H1 (cell line): ENCODE results near the gene VSNL1. TPM values are rescaled to one million over a fixed set of nuclear protein-coding genes. Genes with fewer than 3 reads are reported as not detected.

Experiments used
- CBX8 ChIP-seq: fragments of 300-800, 300-1000 bp; sonication (generic); IDR thresholded peaks from 2 replicates; pipeline ENCODE4 v1.7.1; 2016; ENCODE audit warnings: low read depth, low read length, borderline replicate concordance
- CHD1 ChIP-seq: IDR thresholded peaks from 2 replicates; pipeline ENCODE4 v1.6.1; 2012; ENCODE audit warnings: low read depth, low read length, improper control_type of control experiment
- CHD7 ChIP-seq: fragments of 300-600 bp; sonication (generic); IDR thresholded peaks from 2 replicates; pipeline ENCODE4 v1.7.1; 2012; ENCODE audit warnings: low read length, moderate library complexity, mild to moderate bottlenecking, inconsistent platforms; ENCODE audit not compliant: insufficient replicate concordance
- EZH2 ChIP-seq: fragments of 200-600 bp; sonication (generic); IDR thresholded peaks from 2 replicates; pipeline ENCODE4 v1.7.1; 2012; ENCODE audit warnings: low read depth, mild to moderate bottlenecking, moderate library complexity, low read length, inconsistent platforms; ENCODE audit not compliant: severe bottlenecking
- JUND ChIP-seq: IDR thresholded peaks from 2 replicates; pipeline ENCODE4 v1.6.1; 2011; ENCODE audit warnings: mild to moderate bottlenecking, improper control_type of control experiment, low read length
- KDM1A ChIP-seq: fragments of 200-600, 300-600 bp; sonication (generic); IDR thresholded peaks from 2 replicates; pipeline ENCODE4 v1.7.1; 2016; ENCODE audit warnings: mild to moderate bottlenecking, low read length, borderline replicate concordance
- RBBP5 ChIP-seq: IDR thresholded peaks from 2 replicates; pipeline ENCODE4 v1.7.1; 2012; ENCODE audit warnings: low read depth, mild to moderate bottlenecking, inconsistent platforms, low read length, moderate library complexity, borderline replicate concordance
- SIN3A ChIP-seq, 2 experiments: IDR thresholded peaks in 1 of 2; conservative IDR thresholded peaks in 1 of 2; 2 replicates each; pipeline ENCODE4 v1.6.1; 2011 to 2012; ENCODE audit warnings: low read length in 2 of 2, improper control_type of control experiment in 1 of 2, low read depth in 1 of 2, mild to moderate bottlenecking in 1 of 2
- SRF ChIP-seq: IDR thresholded peaks from 2 replicates; pipeline ENCODE4 v1.6.1; 2011; ENCODE audit warnings: mild to moderate bottlenecking, low read depth, low read length, moderate library complexity
- ZNF274 ChIP-seq: IDR thresholded peaks from 2 replicates; pipeline ENCODE4 v1.7.0; 2012; ENCODE audit warnings: low read length, borderline replicate concordance; ENCODE audit errors: extremely low read depth
- polyA plus RNA-seq, 7 experiments: library from polyadenylated mRNA; depleted of rRNA in 3 of 7; stranded (reverse) in 5 of 7; unstranded in 2 of 7; fragments of >200 nt in 5 of 7; fragments of 200-250 nt in 2 of 7; gene quantifications; 1 replicate in 5 of 7; 2 replicates in 1 of 7; 4 replicates in 1 of 7; pipeline versions ENCODE4 v1.2.1 to v1.2.3, GENCODE V29; 2011 to 2013; ENCODE audit warnings: missing spikeins in 2 of 7, mixed read lengths in 2 of 7
- total RNA-seq: library from RNA; stranded (reverse); fragmentation: NEBNext Ultra II Directional; extraction: Animal tissue kit (Norgen Biotek cat#: 25700); gene quantifications from 2 replicates; pipeline ENCODE4 v1.2.1, GENCODE V29; 2021

Gene VSNL1
- total and polyA plus RNA-seq, 2 of the 8 experiments (the other 6 are each of a cell fraction or from before 2014, with no cell fraction given): 49.4 to 108 TPM

DNA sequence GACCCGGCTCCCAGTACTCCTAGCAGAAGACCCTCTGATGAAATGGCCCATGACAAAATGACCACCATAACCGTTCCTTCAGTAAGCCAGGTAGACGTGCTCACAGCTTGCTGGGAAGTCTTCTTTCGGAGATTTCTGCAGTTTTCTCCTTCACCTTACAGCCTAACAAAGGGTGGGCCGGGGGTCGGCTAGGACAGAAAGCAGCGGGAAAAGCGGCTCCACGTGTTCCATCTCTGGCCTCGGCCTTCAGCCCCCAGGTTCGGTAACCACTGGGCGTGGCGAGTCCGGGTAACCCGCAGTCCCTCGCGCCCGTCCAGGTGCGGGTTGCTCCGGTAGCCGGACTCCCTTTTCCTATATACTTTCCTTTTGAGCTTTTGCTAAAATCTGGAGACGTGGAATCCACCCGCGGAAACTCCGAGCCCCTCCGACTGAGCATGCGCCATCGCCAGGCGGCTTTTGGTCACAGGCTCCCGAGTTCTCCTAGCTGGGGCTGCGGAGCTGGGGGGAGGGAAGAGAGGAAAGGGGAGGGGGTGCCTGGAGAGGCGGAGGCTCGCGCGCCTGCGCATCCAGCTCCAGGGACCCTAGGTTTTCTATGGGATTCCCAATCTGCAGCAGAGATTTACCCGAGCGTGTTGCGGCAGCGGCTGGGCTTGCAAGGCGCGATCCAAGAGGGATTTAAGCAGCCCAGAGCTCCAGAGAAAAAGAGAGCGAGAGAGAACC lies at the start of gene VSNL1 (continued):
- TF ChIP-seq KDM1A (no peak; the same call in 1 of the 2 replicates), ZNF274 (no peak), RBBP5 (no peak), CBX8 (no peak), SRF (no peak), CHD7 (no peak), CHD1 (no peak), SIN3A (conservative IDR thresholded peaks at IDR 0.05 in 1 of 2, IDR thresholded peaks at IDR 0.05 in 1 of 2; ENCODE audit: low read depth in 1 of 2, low read length in 2 of 2) (0 out of 4 replicates have a peak, but pooled peaks of 1 of the 2 experiments have one; percentile 11), JUND (no peak), EZH2 (no peak)
